ENCODE results near the gene HECTD4.
"Not testable (repeated sequence)": the region's sequence is repeated elsewhere in the genome, so short reads cannot be mapped to it uniquely, and the experiment has no call there.

Gene HECTD4

DNA sequence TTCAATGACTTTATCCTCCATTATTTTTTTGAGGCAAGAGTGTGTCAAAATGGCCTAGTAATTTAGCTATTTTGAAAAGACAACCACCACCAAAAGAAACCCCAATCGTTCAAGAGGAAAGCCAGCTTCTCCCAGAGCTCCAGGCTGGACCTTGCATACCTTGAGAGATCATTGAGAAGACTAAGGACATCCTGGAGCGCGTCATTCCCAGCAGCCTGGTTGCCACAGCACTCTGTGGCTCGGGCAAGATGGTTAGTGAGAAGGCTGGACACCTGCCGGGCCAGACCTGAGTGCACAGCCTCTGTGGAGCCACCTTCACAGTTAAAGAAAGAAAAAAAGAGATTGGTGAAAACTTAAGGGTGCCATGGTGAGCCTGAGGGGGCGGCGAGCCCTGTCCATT is 145.4 kb downstream of the HECTD4 start:
- TF ChIP-seq, protein P1, sequence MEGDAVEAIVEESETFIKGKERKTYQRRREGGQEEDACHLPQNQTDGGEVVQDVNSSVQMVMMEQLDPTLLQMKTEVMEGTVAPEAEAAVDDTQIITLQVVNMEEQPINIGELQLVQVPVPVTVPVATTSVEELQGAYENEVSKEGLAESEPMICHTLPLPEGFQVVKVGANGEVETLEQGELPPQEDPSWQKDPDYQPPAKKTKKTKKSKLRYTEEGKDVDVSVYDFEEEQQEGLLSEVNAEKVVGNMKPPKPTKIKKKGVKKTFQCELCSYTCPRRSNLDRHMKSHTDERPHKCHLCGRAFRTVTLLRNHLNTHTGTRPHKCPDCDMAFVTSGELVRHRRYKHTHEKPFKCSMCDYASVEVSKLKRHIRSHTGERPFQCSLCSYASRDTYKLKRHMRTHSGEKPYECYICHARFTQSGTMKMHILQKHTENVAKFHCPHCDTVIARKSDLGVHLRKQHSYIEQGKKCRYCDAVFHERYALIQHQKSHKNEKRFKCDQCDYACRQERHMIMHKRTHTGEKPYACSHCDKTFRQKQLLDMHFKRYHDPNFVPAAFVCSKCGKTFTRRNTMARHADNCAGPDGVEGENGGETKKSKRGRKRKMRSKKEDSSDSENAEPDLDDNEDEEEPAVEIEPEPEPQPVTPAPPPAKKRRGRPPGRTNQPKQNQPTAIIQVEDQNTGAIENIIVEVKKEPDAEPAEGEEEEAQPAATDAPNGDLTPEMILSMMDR (IDR thresholded peaks at IDR 0.05; ENCODE audit: low read depth, low read length, missing control alignments) = no peak
- no peak overlapping the region for H3K4me3 ChIP-seq (replicated peaks; ENCODE audit: low read depth, low read length)
- no peak for DNase-seq (ENCODE audit: extremely low read depth, low read depth)

- H3K4me3 ChIP-seq (replicated peaks; ENCODE audit: low read depth, low read length) = no peak overlapping the region
- TF ChIP-seq, protein P1 (IDR thresholded peaks at IDR 0.05; ENCODE audit: low read depth, low read length, missing control alignments) = no peak
- DNase-seq (ENCODE audit: extremely low read depth, low read depth) = no peak
These were observed 145.8 kb downstream of the HECTD4 start for GRCh38 chr12:112236386-112236785.

- no peak overlapping the region for H3K4me3 ChIP-seq (replicated peaks; ENCODE audit: low read depth, low read length)
- no peak for DNase-seq (ENCODE audit: extremely low read depth, low read depth)
- TF ChIP-seq, protein P1 (IDR thresholded peaks at IDR 0.05; ENCODE audit: low read depth, low read length, missing control alignments) = no peak
These were observed 147.9 kb downstream of the HECTD4 start for GRCh38 chr12:112234303-112234702.

GRCh38 chr12:112233242-112233641 is 149.0 kb downstream of the HECTD4 start:
- no peak for DNase-seq (ENCODE audit: extremely low read depth, low read depth)
- TF ChIP-seq, protein P1 (IDR thresholded peaks at IDR 0.05; ENCODE audit: low read depth, low read length, missing control alignments) = no peak
- no peak overlapping the region for H3K4me3 ChIP-seq (replicated peaks; ENCODE audit: low read depth, low read length)

GRCh38 chr12:112230136-112230535 is 152.1 kb downstream of the HECTD4 start:
- TF ChIP-seq, protein P1 (IDR thresholded peaks at IDR 0.05; ENCODE audit: low read depth, low read length, missing control alignments) = no peak
- no peak overlapping the region for H3K4me3 ChIP-seq (replicated peaks; ENCODE audit: low read depth, low read length)
- no peak for DNase-seq (ENCODE audit: extremely low read depth, low read depth)

DNA sequence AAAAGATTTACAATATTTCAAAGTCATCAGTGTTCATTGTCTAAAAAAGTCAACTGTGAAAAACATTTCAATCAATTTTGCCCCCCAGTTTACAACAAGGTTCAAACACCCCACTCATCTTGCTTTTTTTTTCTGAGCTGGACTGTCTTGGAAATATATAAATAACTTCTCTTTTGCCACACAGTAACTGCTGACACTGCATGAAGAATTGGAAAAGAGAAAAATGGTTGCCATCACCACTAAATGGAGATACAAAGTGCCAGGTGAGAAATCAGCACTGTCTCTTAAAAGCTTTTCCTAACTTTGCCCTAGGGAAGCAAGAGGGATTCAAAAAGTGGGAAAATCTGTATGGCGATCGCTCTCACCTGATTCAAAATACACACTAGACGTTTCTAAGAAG is 155.5 kb downstream of the HECTD4 start:
- TF ChIP-seq, protein P1 (IDR thresholded peaks at IDR 0.05; ENCODE audit: low read depth, low read length, missing control alignments) = no peak
- no peak for DNase-seq (ENCODE audit: extremely low read depth, low read depth)
- H3K4me3 ChIP-seq (replicated peaks; ENCODE audit: low read depth, low read length) = no peak overlapping the region

- H3K4me3 ChIP-seq (replicated peaks; ENCODE audit: low read depth, low read length); DNase-seq (ENCODE audit: extremely low read depth, low read depth): not testable (repeated sequence)
These were observed 161.6 kb downstream of the HECTD4 start for GRCh38 chr12:112220628-112221027.

All from HFF-Myc (cell line).